ENCODE data around the gene GUSB.
"Not testable (repeated sequence)": the region's sequence is repeated elsewhere in the genome, so short reads cannot be mapped to it uniquely, and the experiment has no call there.

Gene GUSB

GRCh38 chr7:65968256-65969185 is 13.5 kb downstream of the GUSB start:
- no peak for DNase-seq (ENCODE audit: low read depth, low spot score)
- Histone ChIP-seq H3K36me3 (ENCODE audit: insufficient read depth, low read length) (peaks cover 86% of the 10 kb centered on the region), H3K27ac (no peak overlapping the region), H3K9me3 (ENCODE audit: low read depth, low read length) (no peaks in the 10 kb centered on the region), H3K9ac (ENCODE audit: insufficient read length) (no peak overlapping the region), H3K4me3 (no peak overlapping the region)
- TF ChIP-seq FOXP2 (optimal IDR thresholded peaks at IDR 0.05; ENCODE audit: control extremely low read depth, extremely low read length, insufficient read depth) (no peak), EZH2 (IDR thresholded peaks at IDR 0.05) (no peak), POLR2AphosphoS5 (IDR thresholded peaks at IDR 0.05; ENCODE audit: borderline replicate concordance, low read depth, low read length) (no peak)

DNA sequence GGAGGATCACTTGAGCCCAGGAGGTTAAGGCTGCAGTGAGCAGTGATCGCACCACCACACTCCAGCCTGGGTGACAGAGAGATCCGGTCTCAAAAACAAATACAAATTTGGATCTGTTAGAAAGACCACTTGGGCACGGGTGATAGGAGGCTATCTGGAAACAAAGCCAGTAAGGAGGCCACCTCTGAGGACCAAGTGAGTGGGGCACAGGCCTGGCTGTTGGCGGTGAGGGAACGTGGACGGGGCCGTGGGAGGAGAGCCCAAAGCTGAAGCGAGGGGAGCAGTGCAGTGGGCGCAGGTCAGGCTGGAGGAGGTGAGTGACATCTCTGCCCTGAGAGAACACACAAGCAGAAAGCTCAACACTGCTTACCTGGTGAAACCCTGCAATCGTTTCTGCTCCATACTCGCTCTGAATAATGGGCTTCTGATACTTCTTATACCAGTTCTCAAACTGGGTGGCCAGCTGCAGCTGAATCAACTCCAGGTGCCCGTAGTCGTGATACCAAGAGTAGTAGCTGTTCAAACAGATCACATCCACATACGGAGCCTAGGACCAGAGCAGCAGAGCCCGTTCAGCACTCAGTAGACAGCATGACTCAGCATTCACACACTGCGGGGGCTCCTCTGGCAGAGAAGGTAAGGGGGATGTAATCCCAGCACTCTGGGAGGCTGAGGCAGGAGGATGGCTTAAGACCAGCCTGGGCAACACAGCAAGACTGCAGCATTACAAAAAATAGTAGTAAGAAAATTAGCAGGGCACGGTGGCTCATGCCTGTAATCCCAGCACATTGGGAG is 14.5 kb downstream of the GUSB start:
- Histone ChIP-seq H3K9me3 (ENCODE audit: low read depth, low read length) (no peaks in the 10 kb centered on the region), H3K4me3 (no peak overlapping the region), H3K36me3 (ENCODE audit: insufficient read depth, low read length) (peaks cover 84% of the 10 kb centered on the region), H3K9ac (ENCODE audit: insufficient read length) (no peak overlapping the region), H3K27ac (no peak overlapping the region)
- TF ChIP-seq FOXP2 (optimal IDR thresholded peaks at IDR 0.05; ENCODE audit: control extremely low read depth, extremely low read length, insufficient read depth) (no peak), POLR2AphosphoS5 (IDR thresholded peaks at IDR 0.05; ENCODE audit: borderline replicate concordance, low read depth, low read length) (no peak), EZH2 (IDR thresholded peaks at IDR 0.05) (no peak)
- DNase-seq (ENCODE audit: low read depth, low spot score): no peak

GRCh38 chr7:65966146-65966545 is 15.9 kb downstream of the GUSB start:
- Histone ChIP-seq H3K27ac (no peak overlapping the region), H3K36me3 (ENCODE audit: insufficient read depth, low read length) (peaks cover 88% of the 10 kb centered on the region), H3K4me3 (no peak overlapping the region), H3K9ac (ENCODE audit: insufficient read length) (no peak overlapping the region), H3K9me3 (ENCODE audit: low read depth, low read length) (no peaks in the 10 kb centered on the region)
- DNase-seq (ENCODE audit: low read depth, low spot score): no peak
- TF ChIP-seq FOXP2 (optimal IDR thresholded peaks at IDR 0.05; ENCODE audit: control extremely low read depth, extremely low read length, insufficient read depth): no peak
- no peak for TF ChIP-seq EZH2 (IDR thresholded peaks at IDR 0.05)
- no peak for TF ChIP-seq POLR2AphosphoS5 (IDR thresholded peaks at IDR 0.05; ENCODE audit: borderline replicate concordance, low read depth, low read length)

GRCh38 chr7:65964671-65965070 is 17.3 kb downstream of the GUSB start:
- not testable (repeated sequence) for H3K27ac ChIP-seq; H3K4me3 ChIP-seq; H3K9me3 ChIP-seq (ENCODE audit: low read depth, low read length); DNase-seq (ENCODE audit: low read depth, low spot score); H3K9ac ChIP-seq (ENCODE audit: insufficient read length)
- H3K36me3 ChIP-seq (ENCODE audit: insufficient read depth, low read length): peaks cover 91% of the 10 kb centered on the region

- Histone ChIP-seq H3K9ac (ENCODE audit: insufficient read length) (no peak overlapping the region), H3K36me3 (ENCODE audit: insufficient read depth, low read length) (peaks cover 81% of the 10 kb centered on the region), H3K27ac (no peak overlapping the region), H3K4me3 (no peak overlapping the region), H3K9me3 (ENCODE audit: low read depth, low read length) (no peaks in the 10 kb centered on the region)
- TF ChIP-seq EZH2 (IDR thresholded peaks at IDR 0.05) (no peak), POLR2AphosphoS5 (IDR thresholded peaks at IDR 0.05; ENCODE audit: borderline replicate concordance, low read depth, low read length) (no peak), FOXP2 (optimal IDR thresholded peaks at IDR 0.05; ENCODE audit: control extremely low read depth, extremely low read length, insufficient read depth) (no peak)
- no peak for DNase-seq (ENCODE audit: low read depth, low spot score)
Measured at GRCh38 chr7:65962033-65962432, 20.0 kb downstream of the GUSB start.

GRCh38 chr7:65960351-65961074 is 21.5 kb downstream of the GUSB start:
- Histone ChIP-seq H3K36me3 (ENCODE audit: insufficient read depth, low read length) (peaks cover 69% of the 10 kb centered on the region), H3K27ac (no peak overlapping the region), H3K4me3 (no peak overlapping the region), H3K9me3 (ENCODE audit: low read depth, low read length) (no peaks in the 10 kb centered on the region), H3K9ac (ENCODE audit: insufficient read length) (no peak overlapping the region)
- DNase-seq (ENCODE audit: low read depth, low spot score): no peak
- TF ChIP-seq EZH2 (IDR thresholded peaks at IDR 0.05): no peak
- TF ChIP-seq FOXP2 (optimal IDR thresholded peaks at IDR 0.05; ENCODE audit: control extremely low read depth, extremely low read length, insufficient read depth): no peak
- no peak; the same call in 1 of the 2 replicates for TF ChIP-seq POLR2AphosphoS5 (IDR thresholded peaks at IDR 0.05; ENCODE audit: borderline replicate concordance, low read depth, low read length)

DNA sequence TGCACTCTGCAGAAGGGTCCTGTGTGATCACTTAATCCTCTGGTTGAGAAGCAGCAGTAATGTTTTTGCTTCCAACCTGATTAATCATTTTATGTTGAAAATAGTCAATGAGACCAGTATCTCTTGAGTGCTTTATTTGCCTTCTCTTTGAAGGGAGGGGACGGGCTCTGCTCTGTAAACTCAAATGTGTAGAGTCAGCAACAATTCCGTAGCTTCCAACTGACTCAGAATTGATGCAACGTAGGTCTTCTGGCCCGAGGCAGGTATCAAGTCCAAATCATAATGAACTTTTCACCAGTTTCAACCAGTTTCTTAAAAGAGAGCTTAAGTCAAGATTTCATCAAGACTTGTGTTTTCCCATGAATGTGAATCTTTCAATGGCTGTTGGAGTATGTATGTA is 26.3 kb downstream of the GUSB start:
- Histone ChIP-seq H3K9ac (ENCODE audit: insufficient read length) (no peak overlapping the region), H3K27ac (no peak overlapping the region), H3K9me3 (ENCODE audit: low read depth, low read length) (no peaks in the 10 kb centered on the region), H3K36me3 (ENCODE audit: insufficient read depth, low read length) (peaks cover 40% of the 10 kb centered on the region), H3K4me3 (no peak overlapping the region)
- no peak for TF ChIP-seq POLR2AphosphoS5 (IDR thresholded peaks at IDR 0.05; ENCODE audit: borderline replicate concordance, low read depth, low read length)
- no peak for TF ChIP-seq FOXP2 (optimal IDR thresholded peaks at IDR 0.05; ENCODE audit: control extremely low read depth, extremely low read length, insufficient read depth)
- TF ChIP-seq EZH2 (IDR thresholded peaks at IDR 0.05): no peak
- no peak for DNase-seq (ENCODE audit: low read depth, low spot score)

GRCh38 chr7:65953890-65954450 is 28.0 kb downstream of the GUSB start:
- H3K36me3 ChIP-seq (ENCODE audit: insufficient read depth, low read length): peaks cover 23% of the 10 kb centered on the region
- H3K9ac ChIP-seq (ENCODE audit: insufficient read length): no peak overlapping the region
- no peaks in the 10 kb centered on the region for H3K9me3 ChIP-seq (ENCODE audit: low read depth, low read length)

More at GRCh38 chr7:65953890-65954450, 28.0 kb downstream of the GUSB start:
- TF ChIP-seq FOXP2 (optimal IDR thresholded peaks at IDR 0.05; ENCODE audit: control extremely low read depth, extremely low read length, insufficient read depth) (no peak), POLR2AphosphoS5 (IDR thresholded peaks at IDR 0.05; ENCODE audit: borderline replicate concordance, low read depth, low read length) (no peak), EZH2 (IDR thresholded peaks at IDR 0.05) (no peak)
- DNase-seq (ENCODE audit: low read depth, low spot score): no peak
- Histone ChIP-seq H3K27ac (no peak overlapping the region), H3K4me3 (no peak overlapping the region)

All from SK-N-MC (cell line).